H1 (cell line): Measurements from ENCODE around the gene CCDC40.

Experiments
- CEBPB ChIP-seq: IDR thresholded peaks from 2 replicates; pipeline ENCODE4 v1.6.1; 2012; ENCODE audit warnings: low read depth, low read length
- EGR1 ChIP-seq: IDR thresholded peaks from 2 replicates; pipeline ENCODE4 v1.6.1; 2011; ENCODE audit warnings: low read depth, low read length, borderline replicate concordance
- EP300 ChIP-seq, 2 experiments: IDR thresholded peaks; 1 replicate in 1 of 2; 2 replicates in 1 of 2; pipeline ENCODE4 v1.6.1; 2011 to 2012; ENCODE audit warnings: low read depth in 2 of 2, low read length in 2 of 2, mild to moderate bottlenecking in 2 of 2, borderline replicate concordance in 1 of 2, inconsistent platforms in 1 of 2, moderate library complexity in 1 of 2
- EZH2 ChIP-seq: fragments of 200-600 bp; sonication (generic); IDR thresholded peaks from 2 replicates; pipeline ENCODE4 v1.7.1; 2012; ENCODE audit warnings: low read depth, mild to moderate bottlenecking, moderate library complexity, low read length, inconsistent platforms; ENCODE audit not compliant: severe bottlenecking
- GABPA ChIP-seq: IDR thresholded peaks from 2 replicates; pipeline ENCODE4 v1.6.1; 2011; ENCODE audit warnings: mild to moderate bottlenecking, low read length, moderate library complexity, borderline replicate concordance; ENCODE audit not compliant: insufficient read depth
- POLR2A ChIP-seq, 2 experiments: IDR thresholded peaks; 1 replicate in 1 of 2; 2 replicates in 1 of 2; pipeline ENCODE4 v1.6.1; 2011; ENCODE audit warnings: low read depth in 2 of 2, low read length in 2 of 2, mild to moderate bottlenecking in 2 of 2; ENCODE audit errors: control extremely low read depth in 1 of 2
- RFX5 ChIP-seq: IDR thresholded peaks from 2 replicates; pipeline ENCODE4 v1.6.1; 2011; ENCODE audit warnings: low read depth, low read length, improper control_type of control experiment, borderline replicate concordance
- SIN3A ChIP-seq, 2 experiments: IDR thresholded peaks in 1 of 2; conservative IDR thresholded peaks in 1 of 2; 2 replicates each; pipeline ENCODE4 v1.6.1; 2011 to 2012; ENCODE audit warnings: low read length in 2 of 2, improper control_type of control experiment in 1 of 2, low read depth in 1 of 2, mild to moderate bottlenecking in 1 of 2
- USF2 ChIP-seq: IDR thresholded peaks from 2 replicates; pipeline ENCODE4 v1.6.1; 2011; ENCODE audit warnings: low read length, improper control_type of control experiment
- YY1 ChIP-seq: IDR thresholded peaks from 2 replicates; pipeline ENCODE4 v1.6.1; 2011; ENCODE audit warnings: low read depth, mild to moderate bottlenecking, low read length
- TF ChIP-seq, protein P1 (sequence below), 3 experiments: IDR thresholded peaks; 1 replicate in 2 of 3; 2 replicates in 1 of 3; pipeline versions ENCODE4 v1.5.1 to v1.6.1; 2011; ENCODE audit warnings: low read length in 3 of 3, mild to moderate bottlenecking in 3 of 3, inconsistent platforms in 2 of 3, low read depth in 1 of 3, moderate library complexity in 1 of 3; ENCODE audit not compliant: insufficient read depth in 1 of 3; ENCODE audit errors: control extremely low read depth in 1 of 3

- TF ChIP-seq POLR2A (IDR thresholded peaks at IDR 0.05; ENCODE audit: control extremely low read depth in 1 of 2, low read depth in 2 of 2, low read length in 2 of 2) (no peak), EGR1 (no peak), RFX5 (no peak), EZH2 (no peak), YY1 (no peak), CEBPB (no peak), GABPA (no peak), USF2 (no peak), SIN3A (conservative IDR thresholded peaks at IDR 0.05 in 1 of 2, IDR thresholded peaks at IDR 0.05 in 1 of 2; ENCODE audit: low read depth in 1 of 2, low read length in 2 of 2) (no peak), EP300 (IDR thresholded peaks at IDR 0.05; ENCODE audit: borderline replicate concordance in 1 of 2, low read depth in 2 of 2, low read length in 2 of 2) (no peak)
- TF ChIP-seq, protein P1, sequence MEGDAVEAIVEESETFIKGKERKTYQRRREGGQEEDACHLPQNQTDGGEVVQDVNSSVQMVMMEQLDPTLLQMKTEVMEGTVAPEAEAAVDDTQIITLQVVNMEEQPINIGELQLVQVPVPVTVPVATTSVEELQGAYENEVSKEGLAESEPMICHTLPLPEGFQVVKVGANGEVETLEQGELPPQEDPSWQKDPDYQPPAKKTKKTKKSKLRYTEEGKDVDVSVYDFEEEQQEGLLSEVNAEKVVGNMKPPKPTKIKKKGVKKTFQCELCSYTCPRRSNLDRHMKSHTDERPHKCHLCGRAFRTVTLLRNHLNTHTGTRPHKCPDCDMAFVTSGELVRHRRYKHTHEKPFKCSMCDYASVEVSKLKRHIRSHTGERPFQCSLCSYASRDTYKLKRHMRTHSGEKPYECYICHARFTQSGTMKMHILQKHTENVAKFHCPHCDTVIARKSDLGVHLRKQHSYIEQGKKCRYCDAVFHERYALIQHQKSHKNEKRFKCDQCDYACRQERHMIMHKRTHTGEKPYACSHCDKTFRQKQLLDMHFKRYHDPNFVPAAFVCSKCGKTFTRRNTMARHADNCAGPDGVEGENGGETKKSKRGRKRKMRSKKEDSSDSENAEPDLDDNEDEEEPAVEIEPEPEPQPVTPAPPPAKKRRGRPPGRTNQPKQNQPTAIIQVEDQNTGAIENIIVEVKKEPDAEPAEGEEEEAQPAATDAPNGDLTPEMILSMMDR (IDR thresholded peaks at IDR 0.05; ENCODE audit: control extremely low read depth in 1 of 3, insufficient read depth in 1 of 3, low read depth in 1 of 3, low read length in 3 of 3), result no peak
Observed at GRCh38 chr17:80097127-80097621, 60.7 kb downstream of the CCDC40 start.
